ENCODE results near the gene UCP3.

The UCP3 gene

GRCh38 chr11:74017631-74018030 lies 8.7 kb upstream of the UCP3 start:
- DNase-seq, result no peak

GRCh38 chr11:74015919-74016684 lies 7.2 kb upstream of the UCP3 start:
- DNase-seq, result no peak

DNA sequence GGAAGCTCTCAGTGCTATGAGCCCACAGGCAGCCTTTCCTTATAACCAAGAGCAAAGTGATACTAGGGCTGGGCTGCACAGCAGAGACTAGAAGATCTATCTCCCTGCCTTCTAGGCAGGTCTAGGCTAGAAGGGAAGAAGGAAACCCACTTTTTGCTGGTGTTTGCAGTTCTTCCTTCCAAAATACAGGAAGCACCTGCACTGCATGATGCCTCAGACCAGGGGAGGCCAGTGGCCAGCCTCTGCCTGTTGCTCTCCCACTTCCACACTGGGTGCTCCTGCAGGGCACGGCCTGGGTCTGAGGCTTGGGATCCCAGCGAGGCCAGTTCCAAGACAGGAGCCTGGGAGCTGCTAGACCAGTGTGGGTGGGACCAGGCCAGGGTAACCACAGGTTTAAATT lies 6.0 kb upstream of the UCP3 start:
- DNase-seq, result no peak

- DNase-seq, result no peak
These were observed 4.3 kb upstream of the UCP3 start for GRCh38 chr11:74013141-74013540.

- DNase-seq, result no peak
These were observed 3.4 kb upstream of the UCP3 start for GRCh38 chr11:74012074-74012809.

DNA sequence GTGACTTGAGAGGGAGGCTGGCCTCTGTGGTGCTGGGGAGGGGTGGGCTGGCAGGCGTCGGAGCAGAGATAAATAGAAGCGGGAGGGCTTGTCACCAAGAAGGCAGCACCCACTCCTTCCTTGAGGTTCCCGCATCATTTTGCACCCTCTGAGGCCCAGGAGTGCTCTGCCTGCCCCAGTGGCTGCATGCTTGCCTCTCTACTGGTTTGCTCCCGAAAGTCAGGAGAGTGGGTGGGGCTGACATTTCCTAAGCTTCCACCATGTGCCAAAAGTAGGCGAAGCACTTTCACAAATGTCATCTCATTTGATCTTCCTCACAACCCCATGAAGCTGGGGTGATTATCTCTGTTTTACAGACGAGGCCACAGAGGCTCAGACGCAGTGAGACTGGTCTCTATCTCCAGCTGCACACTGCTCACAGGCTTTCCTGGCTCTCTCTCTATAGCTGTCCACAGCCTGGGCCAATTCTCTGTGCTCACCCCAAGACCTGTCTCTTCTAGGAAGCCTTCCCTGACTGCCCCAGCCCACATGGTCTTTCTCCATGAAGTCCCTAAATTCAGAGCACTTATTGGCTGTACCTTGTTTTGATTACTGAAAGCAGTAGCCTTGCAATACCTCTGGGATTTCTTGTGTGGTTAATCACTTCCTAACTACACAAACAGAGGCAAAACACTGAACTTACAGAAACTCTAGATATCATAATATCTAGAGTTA lies 2.6 kb upstream of the UCP3 start:
- peak; percentile 37 for DNase-seq

DNA sequence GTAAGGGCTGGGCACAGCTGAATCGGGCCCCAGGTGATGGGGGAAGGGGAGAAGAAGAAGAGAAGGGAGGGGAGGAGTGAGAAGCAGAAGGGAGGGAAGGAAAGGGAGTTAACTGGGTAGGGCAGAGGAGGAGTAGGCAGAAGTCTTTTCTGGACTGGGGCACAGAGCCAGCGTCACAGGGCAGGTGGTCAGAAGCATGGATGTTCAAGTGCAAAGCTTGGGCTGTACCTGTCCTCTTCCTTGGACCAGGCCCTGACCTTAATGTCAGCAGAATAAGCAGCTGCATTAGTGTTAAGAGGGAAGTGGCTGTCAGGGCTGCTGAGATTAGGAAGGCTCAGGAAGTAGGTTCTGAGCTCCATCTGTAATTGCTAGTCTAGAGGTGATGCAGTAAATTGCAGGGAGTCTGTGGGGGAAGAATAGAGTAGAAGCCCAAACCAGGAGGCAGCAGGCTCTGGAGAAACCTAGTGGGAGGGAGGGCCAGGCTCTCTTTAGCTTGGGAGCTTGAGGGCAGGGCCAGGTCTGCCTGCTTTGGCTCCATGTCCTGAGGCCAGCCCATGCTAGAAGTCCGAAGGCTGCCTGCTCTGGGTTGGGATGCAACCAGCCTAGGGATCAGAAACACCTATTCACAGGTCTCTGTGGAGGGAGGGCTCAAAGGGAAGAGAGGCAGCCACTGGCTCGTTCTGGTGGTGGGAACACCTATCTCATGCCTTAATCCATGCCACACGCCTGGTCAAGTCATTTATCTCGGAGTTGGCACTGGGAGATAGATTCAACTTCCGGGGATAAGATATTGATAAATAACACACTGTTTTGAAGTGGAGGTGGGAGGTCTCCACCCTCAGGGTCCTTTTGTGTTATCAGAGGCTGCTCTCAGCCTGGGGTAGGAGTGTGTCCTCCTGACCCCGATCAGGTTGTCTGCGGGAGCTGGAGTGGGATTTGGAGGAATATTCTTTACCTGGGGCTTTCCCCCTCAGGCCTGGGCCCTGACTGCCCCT lies 1.7 kb upstream of the UCP3 start:
- DNase-seq, result no peak

GRCh38 chr11:74009675-74010305 lies 905 bp upstream of the UCP3 start:
- no peak for DNase-seq

DNA sequence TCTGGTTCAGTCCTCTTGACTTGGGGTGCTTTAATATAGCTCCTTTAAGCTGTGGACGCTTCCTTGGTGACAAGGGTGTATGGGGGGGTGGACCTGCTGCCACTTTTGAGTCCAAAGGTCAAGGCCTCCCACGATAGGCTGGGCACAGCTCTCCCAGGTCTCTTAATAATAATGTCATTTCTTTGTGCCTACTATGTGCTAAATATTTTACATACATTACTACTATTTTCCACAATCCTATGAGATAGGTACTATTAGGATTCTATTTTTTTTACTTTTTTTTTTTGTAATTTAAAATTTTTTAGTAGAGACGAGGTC lies 304 bp upstream of the UCP3 start:
- DNase-seq, result no peak

DNA sequence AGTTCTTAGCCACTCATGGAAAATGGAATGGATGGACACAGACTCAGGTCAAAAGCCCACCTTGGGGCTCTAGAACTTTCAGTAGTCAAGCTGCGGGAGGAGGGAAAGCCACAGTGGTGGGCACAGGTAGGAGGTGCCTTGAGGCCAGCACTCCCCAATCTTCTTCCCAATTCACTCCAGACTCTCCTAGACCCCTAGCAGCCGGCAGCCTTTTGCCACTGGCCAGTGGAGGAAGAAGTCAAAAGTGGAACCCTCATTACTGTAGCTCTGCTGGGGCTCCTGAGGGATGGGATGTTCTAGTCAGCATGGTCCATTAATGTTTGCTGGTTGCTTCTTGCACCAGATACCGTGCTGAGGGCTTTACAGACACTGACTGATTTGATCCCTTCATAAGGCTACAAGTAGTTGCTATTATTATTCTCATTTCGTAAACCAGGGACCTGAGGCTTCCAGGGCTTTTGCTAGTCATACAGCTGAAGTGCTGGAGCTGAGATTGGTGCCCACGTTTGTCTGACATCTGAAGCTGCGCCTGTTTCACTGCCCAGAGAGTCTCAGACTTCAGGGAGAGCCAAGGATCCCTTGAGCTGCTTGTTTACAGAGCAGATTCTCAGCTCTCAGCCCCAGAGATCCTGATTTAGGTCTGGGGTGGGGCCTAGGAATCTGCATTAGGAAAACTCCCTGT lies 1.1 kb downstream of the UCP3 start:
- DNase-seq, result no peak

DNA sequence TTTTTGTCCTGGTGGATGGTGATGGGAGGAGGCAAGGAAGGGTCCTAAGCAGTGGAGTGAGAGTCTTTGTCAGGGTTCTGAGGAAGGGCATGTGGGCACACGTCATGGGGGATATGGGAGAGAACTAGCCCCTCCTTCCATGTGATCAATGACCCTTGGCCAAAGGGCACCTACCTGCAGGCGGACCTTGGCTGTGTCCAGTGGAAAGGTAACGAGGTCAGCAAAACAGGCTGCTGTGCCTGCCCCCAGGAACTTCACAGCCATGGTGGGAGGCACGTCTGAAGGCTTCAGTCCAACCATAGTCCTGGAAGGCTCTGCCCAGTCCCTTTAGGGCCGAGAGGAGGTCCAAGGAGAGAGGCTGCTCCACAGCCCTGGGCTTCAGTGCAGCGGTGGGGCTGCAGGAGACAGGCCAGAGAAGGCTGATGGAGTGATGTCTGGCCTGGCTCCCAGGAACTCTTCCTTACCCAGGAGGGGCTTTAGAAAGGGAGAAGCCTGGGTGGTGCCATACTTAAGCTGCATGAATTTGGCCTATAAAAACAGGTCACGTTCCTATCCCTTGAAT lies 2.1 kb downstream of the UCP3 start:
- DNase-seq, result no peak

DNA sequence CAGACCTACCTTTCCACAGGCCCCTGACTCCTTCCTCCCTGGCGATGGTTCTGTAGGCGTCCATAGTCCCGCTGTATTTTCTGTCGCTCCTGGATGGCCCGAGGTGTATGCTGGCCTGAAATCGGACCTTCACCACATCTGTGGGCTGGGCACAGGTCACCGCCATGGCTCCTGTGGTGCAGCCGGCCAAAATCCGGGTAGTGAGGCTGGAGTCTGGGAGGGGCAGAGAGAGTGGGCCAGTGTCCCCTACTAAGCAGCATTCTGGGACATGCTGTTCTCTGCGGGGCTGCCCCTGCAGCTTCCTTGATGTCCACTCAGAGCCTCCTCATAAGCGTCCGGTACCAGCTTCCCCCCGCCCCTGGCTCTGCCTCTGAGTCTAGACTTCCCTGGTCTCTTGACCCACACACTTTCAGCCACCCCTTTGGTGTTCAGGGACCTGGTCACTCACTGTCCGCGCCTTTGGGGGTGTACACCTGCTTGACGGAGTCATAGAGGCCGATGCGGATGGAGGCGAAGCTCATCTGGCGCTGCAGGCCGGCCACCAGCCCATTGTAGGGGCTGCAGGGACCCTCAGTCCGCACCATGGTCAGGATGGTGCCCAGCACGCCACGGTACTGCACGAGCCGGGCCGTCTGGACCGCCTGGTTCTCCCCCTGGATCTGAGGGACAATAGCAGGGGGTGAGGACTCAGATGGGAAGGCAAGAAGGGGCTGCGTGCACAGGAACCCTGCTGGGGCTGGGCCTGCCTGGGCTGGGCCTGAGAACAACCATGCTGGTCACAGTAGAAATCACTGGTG lies 3.0 kb downstream of the UCP3 start:
- DNase-seq, result no peak

GRCh38 chr11:74004759-74005615 lies 3.9 kb downstream of the UCP3 start:
- DNase-seq, result no peak

GRCh38 chr11:74004046-74004695 lies 4.7 kb downstream of the UCP3 start:
- DNase-seq, result no peak

- DNase-seq, result no peak
These were observed 6.1 kb downstream of the UCP3 start for GRCh38 chr11:74002832-74003231.

DNA sequence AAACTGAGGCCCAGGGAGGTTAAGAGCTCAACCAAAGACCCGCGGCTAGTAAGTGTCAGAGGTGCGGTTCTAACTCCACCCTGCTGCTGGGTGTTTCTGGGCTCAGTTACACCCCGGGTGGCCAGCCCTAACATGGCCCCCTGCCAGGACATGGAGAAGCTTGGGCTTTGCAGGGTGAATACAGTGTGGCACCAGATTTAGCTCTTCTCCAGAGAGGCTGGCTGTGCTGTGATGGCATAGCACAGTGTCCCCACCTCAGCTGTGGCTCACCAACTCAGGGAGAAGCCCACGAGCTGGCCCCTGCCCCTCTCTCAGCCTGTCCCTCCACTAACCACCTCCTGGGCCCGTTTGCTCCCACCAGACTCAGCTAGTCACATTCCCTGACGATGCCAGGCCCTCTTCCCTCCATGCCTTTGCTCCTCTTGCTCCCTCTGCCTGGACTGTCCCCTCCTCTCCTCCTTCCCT lies 7.0 kb downstream of the UCP3 start:
- DNase-seq, result no peak

- DNase-seq, result no peak
These were observed 8.4 kb downstream of the UCP3 start for GRCh38 chr11:74000307-74001133.

Measured in KG1 (cell line).